Activated naive CD8-positive, alpha-beta T cell treated with anti-CD3 and anti-CD28 coated beads, Interleukin-2, amount 50 U/mL, for 24 hours (primary cell): Measurements from ENCODE around the gene MED13L.
A peak's percentile ranks its signal among the peaks of the same experiment; 100 is the strongest.

Experiments
- ATAC-seq: fragments of 150-1000 bp; cut with Tn5 transposase; one replicate; pipeline ENCODE4 v1.10.0; 2021
- DNase-seq: peaks from one replicate; pipeline ENCODE4 v3.0.0; 2021
- H3K27ac Mint-ChIP-seq: one replicate; pipeline ENCODE4 v1.8.0; 2021; ENCODE audit warnings: mild to moderate bottlenecking, mixed read lengths
- H3K27me3 Mint-ChIP-seq: one replicate; pipeline ENCODE4 v1.8.0; 2021; ENCODE audit warnings: mixed read lengths
- H3K36me3 Mint-ChIP-seq: one replicate; pipeline ENCODE4 v1.8.0; 2021; ENCODE audit warnings: low read depth, mixed read lengths
- H3K4me1 Mint-ChIP-seq: one replicate; pipeline ENCODE4 v1.8.0; 2021; ENCODE audit warnings: mixed read lengths
- H3K4me3 Mint-ChIP-seq: one replicate; pipeline ENCODE4 v1.8.0; 2021; ENCODE audit warnings: mild to moderate bottlenecking, moderate library complexity, mixed read lengths
- H3K9me3 Mint-ChIP-seq: one replicate; pipeline ENCODE4 v1.8.0; 2021; ENCODE audit warnings: mixed read lengths

Gene MED13L

GRCh38 chr12:116121453-116121871 lies 156.0 kb downstream of the MED13L start:
- Mint-ChIP-seq H3K4me1 (peaks cover 67% of the 10 kb centered on the region), H3K36me3 (no peaks in the 10 kb centered on the region), H3K9me3 (no peaks in the 10 kb centered on the region), H3K27ac (no peak overlapping the region), H3K4me3 (no peak overlapping the region), H3K27me3 (no peaks in the 10 kb centered on the region)
- no peak for ATAC-seq
- DNase-seq = no peak

- H3K4me1 Mint-ChIP-seq = peaks cover 55% of the 10 kb centered on the region
- H3K36me3 Mint-ChIP-seq = no peaks in the 10 kb centered on the region
- no peaks in the 10 kb centered on the region for H3K9me3 Mint-ChIP-seq
- H3K4me3 Mint-ChIP-seq = no peak overlapping the region
- no peaks in the 10 kb centered on the region for H3K27me3 Mint-ChIP-seq
- ATAC-seq = peak; percentile 57
- H3K27ac Mint-ChIP-seq = no peak overlapping the region
- no peak for DNase-seq
These were observed 160.7 kb downstream of the MED13L start for GRCh38 chr12:116116650-116117424.

DNA sequence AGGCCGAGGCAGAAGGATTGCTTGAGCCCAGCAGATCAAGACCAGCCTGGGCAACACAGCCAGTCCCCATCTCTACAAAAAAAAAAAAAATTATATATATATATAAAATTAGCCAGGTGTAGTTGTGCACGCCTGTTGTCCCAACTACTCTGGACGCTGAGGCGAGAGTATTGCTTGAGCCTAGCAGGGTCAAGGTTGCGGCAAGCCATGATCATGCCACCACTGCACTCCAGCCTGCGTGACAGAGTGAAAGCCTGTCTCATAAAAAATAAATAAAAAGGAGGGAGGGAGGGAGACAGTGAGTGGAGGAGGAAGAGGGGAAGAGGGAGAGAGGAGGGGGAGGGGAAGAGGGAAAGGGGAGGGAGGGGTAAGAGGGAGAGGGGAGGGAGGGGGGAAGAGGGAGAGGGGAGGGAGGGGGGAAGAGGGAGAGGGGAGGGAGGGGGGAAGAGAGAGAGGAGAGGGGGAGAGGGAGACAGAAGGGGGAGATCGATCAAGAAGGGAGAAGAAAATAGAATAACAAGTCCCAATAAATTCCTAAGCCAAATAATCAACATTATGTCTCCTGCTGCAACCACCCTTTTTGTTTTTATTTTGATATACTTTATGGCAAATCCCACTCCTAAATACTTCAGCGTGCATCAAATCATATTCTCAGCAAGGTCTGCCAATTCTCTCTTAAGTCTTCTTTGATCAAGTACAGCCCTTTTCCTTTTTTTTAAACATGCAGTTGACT lies 163.9 kb downstream of the MED13L start:
- H3K27ac Mint-ChIP-seq = no peak overlapping the region
- DNase-seq (no peak), ATAC-seq (no peak)
- H3K4me1 Mint-ChIP-seq = peaks cover 38% of the 10 kb centered on the region
- no peaks in the 10 kb centered on the region for H3K9me3 Mint-ChIP-seq
- peaks cover 11% of the 10 kb centered on the region for H3K36me3 Mint-ChIP-seq
- H3K27me3 Mint-ChIP-seq = no peaks in the 10 kb centered on the region
- no peak overlapping the region for H3K4me3 Mint-ChIP-seq

GRCh38 chr12:116106870-116107269 lies 170.6 kb downstream of the MED13L start:
- peaks cover 28% of the 10 kb centered on the region for H3K36me3 Mint-ChIP-seq
- no peaks in the 10 kb centered on the region for H3K27me3 Mint-ChIP-seq
- no peak overlapping the region for H3K4me3 Mint-ChIP-seq
- DNase-seq = no peak
- H3K4me1 Mint-ChIP-seq = peaks cover 13% of the 10 kb centered on the region
- ATAC-seq = no peak
- no peaks in the 10 kb centered on the region for H3K9me3 Mint-ChIP-seq
- H3K27ac Mint-ChIP-seq = no peak overlapping the region

- no peak for ATAC-seq
These were observed 173.2 kb downstream of the MED13L start for GRCh38 chr12:116104167-116104767.

DNA sequence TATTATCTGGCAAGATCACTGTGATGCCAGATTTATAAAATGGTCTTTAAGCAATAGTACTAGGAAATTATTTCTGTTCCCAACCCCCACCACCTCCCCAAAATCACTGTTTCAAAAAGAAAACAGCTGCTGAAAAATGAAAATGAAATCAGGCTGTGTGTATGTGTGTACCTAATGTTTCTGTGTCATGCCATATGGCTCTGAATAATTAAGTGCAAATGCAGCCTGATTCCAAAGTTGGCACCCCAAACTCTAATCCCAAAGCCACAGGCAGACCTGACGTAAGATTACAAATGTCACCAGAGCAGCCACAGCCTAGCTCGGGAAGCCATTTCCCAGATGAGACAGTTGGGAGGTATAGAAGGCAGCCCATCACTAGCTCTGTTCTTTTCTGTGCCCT lies 175.5 kb downstream of the MED13L start:
- Mint-ChIP-seq H3K4me1 (peaks cover 46% of the 10 kb centered on the region), H3K27me3 (no peaks in the 10 kb centered on the region), H3K27ac (no peak overlapping the region), H3K36me3 (peaks cover 23% of the 10 kb centered on the region), H3K4me3 (no peak overlapping the region), H3K9me3 (no peaks in the 10 kb centered on the region)
- no peak for DNase-seq
- ATAC-seq = no peak

More at GRCh38 chr12:116104167-116104767, 173.2 kb downstream of the MED13L start:
- H3K36me3 Mint-ChIP-seq = peaks cover 25% of the 10 kb centered on the region
- H3K27me3 Mint-ChIP-seq = no peaks in the 10 kb centered on the region
- no peak overlapping the region for H3K27ac Mint-ChIP-seq
- H3K4me3 Mint-ChIP-seq = no peak overlapping the region
- DNase-seq = no peak
- no peaks in the 10 kb centered on the region for H3K9me3 Mint-ChIP-seq
- peaks cover 37% of the 10 kb centered on the region for H3K4me1 Mint-ChIP-seq

GRCh38 chr12:116099652-116100432 lies 177.7 kb downstream of the MED13L start:
- H3K4me1 Mint-ChIP-seq = peaks cover 46% of the 10 kb centered on the region
- H3K27me3 Mint-ChIP-seq = no peaks in the 10 kb centered on the region
- H3K9me3 Mint-ChIP-seq = no peaks in the 10 kb centered on the region
- peak overlapping the region; percentile 70 for H3K27ac Mint-ChIP-seq
- peak; percentile 88 for ATAC-seq
- no peak for DNase-seq
- peaks cover 18% of the 10 kb centered on the region for H3K36me3 Mint-ChIP-seq
- H3K4me3 Mint-ChIP-seq = no peak overlapping the region

- ATAC-seq (no peak), DNase-seq (no peak)
- Mint-ChIP-seq H3K4me1 (peaks cover 40% of the 10 kb centered on the region), H3K27me3 (no peaks in the 10 kb centered on the region), H3K27ac (no peak overlapping the region), H3K9me3 (no peaks in the 10 kb centered on the region), H3K4me3 (no peak overlapping the region), H3K36me3 (peaks cover 25% of the 10 kb centered on the region)
These were observed 180.6 kb downstream of the MED13L start for GRCh38 chr12:116096874-116097273.

- H3K9me3 Mint-ChIP-seq = no peaks in the 10 kb centered on the region
- H3K27me3 Mint-ChIP-seq = no peaks in the 10 kb centered on the region
- no peak overlapping the region for H3K27ac Mint-ChIP-seq
- ATAC-seq = no peak
- H3K4me1 Mint-ChIP-seq = peaks cover 34% of the 10 kb centered on the region
- no peak for DNase-seq
- H3K36me3 Mint-ChIP-seq = peaks cover 33% of the 10 kb centered on the region
- H3K4me3 Mint-ChIP-seq = no peak overlapping the region
These were observed 183.0 kb downstream of the MED13L start for GRCh38 chr12:116094475-116094874.

- no peaks in the 10 kb centered on the region for H3K9me3 Mint-ChIP-seq
- H3K27ac Mint-ChIP-seq = no peak overlapping the region
- peaks cover 33% of the 10 kb centered on the region for H3K36me3 Mint-ChIP-seq
- no peak overlapping the region for H3K4me3 Mint-ChIP-seq
- H3K4me1 Mint-ChIP-seq = peaks cover 32% of the 10 kb centered on the region
- H3K27me3 Mint-ChIP-seq = no peaks in the 10 kb centered on the region
- no peak for ATAC-seq
- no peak for DNase-seq
These were observed 183.6 kb downstream of the MED13L start for GRCh38 chr12:116093915-116094314.

DNA sequence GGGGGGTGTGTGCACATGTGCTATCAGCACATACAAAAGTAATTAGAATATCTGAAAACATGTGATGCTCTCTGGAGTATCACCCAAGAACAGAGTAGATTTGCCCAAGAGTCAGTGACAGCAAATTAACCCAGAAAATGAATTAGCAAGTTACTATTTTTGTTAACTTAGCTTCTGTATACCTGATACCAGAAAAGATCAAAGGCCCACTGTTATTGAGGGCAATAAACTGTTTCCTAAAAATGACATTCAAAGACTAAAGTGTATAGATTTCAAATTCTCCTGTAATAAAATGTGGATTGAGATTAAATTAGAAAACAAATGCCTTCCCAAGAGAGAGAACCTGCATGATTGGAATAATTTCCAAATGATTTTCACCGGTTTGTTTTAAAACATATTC lies 184.7 kb downstream of the MED13L start:
- DNase-seq = no peak
- H3K9me3 Mint-ChIP-seq = no peaks in the 10 kb centered on the region
- ATAC-seq = no peak
- H3K36me3 Mint-ChIP-seq = peaks cover 38% of the 10 kb centered on the region
- no peak overlapping the region for H3K4me3 Mint-ChIP-seq
- H3K4me1 Mint-ChIP-seq = peaks cover 37% of the 10 kb centered on the region
- no peaks in the 10 kb centered on the region for H3K27me3 Mint-ChIP-seq
- no peak overlapping the region for H3K27ac Mint-ChIP-seq

- ATAC-seq (no peak), DNase-seq (no peak)
- peaks cover 34% of the 10 kb centered on the region for H3K36me3 Mint-ChIP-seq
- no peak overlapping the region for H3K4me3 Mint-ChIP-seq
- peaks cover 43% of the 10 kb centered on the region for H3K4me1 Mint-ChIP-seq
- no peak overlapping the region for H3K27ac Mint-ChIP-seq
- no peaks in the 10 kb centered on the region for H3K27me3 Mint-ChIP-seq
- no peaks in the 10 kb centered on the region for H3K9me3 Mint-ChIP-seq
These were observed 185.3 kb downstream of the MED13L start for GRCh38 chr12:116092162-116092561.

GRCh38 chr12:116091579-116091978 lies 185.9 kb downstream of the MED13L start:
- Mint-ChIP-seq H3K27ac (peak overlapping the region; percentile 34), H3K9me3 (no peaks in the 10 kb centered on the region), H3K27me3 (no peaks in the 10 kb centered on the region), H3K36me3 (peaks cover 31% of the 10 kb centered on the region), H3K4me1 (peaks cover 45% of the 10 kb centered on the region), H3K4me3 (no peak overlapping the region)
- ATAC-seq (peak; percentile 48), DNase-seq (no peak)

DNA sequence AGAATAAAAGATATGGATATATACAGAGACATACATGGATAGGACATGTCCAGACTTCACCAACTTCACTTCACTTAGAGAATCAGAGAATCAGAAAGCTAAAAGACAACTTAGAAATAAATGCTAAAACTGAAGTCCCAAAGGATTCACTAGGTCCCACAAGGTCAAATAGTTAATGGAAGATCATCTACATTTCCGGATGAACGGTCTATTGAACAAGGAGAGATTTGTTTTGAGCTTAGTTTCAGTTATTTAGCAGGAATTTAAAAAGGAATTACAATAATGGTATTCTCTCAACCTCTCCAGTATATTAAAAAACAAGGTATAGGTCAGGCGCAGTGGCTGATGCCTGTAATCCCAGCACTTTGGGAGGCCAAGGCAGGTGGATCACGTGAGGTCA lies 187.0 kb downstream of the MED13L start:
- Mint-ChIP-seq H3K9me3 (no peaks in the 10 kb centered on the region), H3K27ac (no peak overlapping the region), H3K36me3 (peaks cover 28% of the 10 kb centered on the region), H3K4me1 (peaks cover 47% of the 10 kb centered on the region), H3K27me3 (no peaks in the 10 kb centered on the region), H3K4me3 (no peak overlapping the region)
- DNase-seq = no peak
- ATAC-seq = no peak
